ENCODE measurements around the gene CD300H.

DNA sequence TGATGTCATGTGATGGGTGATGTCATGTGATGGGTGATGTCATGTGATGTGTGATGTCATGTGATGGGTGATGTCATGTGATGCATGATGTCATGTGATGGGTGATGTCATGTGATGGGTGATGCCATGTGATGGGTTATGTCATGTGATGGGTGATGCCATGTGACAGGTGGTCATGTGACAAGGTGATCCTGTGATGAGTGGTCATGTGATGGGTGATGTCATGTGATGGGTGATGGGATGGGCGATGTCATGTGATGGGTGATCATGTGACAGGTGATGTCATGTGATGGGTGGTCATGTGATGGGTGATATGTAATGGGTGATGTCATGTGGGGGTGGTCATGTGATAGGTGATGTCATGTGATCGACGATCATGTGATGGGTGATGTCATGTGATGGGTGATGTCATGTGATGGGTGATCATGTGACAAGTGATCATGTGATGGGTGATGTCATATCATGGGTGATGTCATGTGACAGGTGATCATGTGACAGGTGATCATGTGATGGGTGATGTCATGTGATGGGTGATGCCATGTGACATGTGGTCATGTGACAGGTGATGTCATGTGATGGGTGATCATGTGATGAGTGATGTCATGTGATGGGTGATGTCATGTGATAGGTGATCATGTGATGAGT is 53.2 kb downstream of the CD300H start:
- TF ChIP-seq, protein P1, sequence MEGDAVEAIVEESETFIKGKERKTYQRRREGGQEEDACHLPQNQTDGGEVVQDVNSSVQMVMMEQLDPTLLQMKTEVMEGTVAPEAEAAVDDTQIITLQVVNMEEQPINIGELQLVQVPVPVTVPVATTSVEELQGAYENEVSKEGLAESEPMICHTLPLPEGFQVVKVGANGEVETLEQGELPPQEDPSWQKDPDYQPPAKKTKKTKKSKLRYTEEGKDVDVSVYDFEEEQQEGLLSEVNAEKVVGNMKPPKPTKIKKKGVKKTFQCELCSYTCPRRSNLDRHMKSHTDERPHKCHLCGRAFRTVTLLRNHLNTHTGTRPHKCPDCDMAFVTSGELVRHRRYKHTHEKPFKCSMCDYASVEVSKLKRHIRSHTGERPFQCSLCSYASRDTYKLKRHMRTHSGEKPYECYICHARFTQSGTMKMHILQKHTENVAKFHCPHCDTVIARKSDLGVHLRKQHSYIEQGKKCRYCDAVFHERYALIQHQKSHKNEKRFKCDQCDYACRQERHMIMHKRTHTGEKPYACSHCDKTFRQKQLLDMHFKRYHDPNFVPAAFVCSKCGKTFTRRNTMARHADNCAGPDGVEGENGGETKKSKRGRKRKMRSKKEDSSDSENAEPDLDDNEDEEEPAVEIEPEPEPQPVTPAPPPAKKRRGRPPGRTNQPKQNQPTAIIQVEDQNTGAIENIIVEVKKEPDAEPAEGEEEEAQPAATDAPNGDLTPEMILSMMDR (IDR thresholded peaks at IDR 0.05), result no peak
- no peak for TF ChIP-seq POLR2A (IDR thresholded peaks at IDR 0.05)
